HG02970 (cell line): ENCODE measurements around the gene EIPR1.

Source experiments
- ATAC-seq: cut with Tn5 transposase; IDR thresholded peaks from one replicate; pipeline ENCODE4 v1.9.1; 2021; ENCODE audit warnings: mild to moderate bottlenecking, moderate library complexity, moderate number of reproducible peaks; ENCODE audit not compliant: unreplicated experiment, low FRiP score

The EIPR1 gene

GRCh38 chr2:3257826-3258225, 119.8 kb downstream of the EIPR1 start:
- no peak for ATAC-seq

- ATAC-seq, result no peak
These were observed 120.5 kb downstream of the EIPR1 start for GRCh38 chr2:3257166-3257565.

- no peak for ATAC-seq
These were observed 121.0 kb downstream of the EIPR1 start for GRCh38 chr2:3256605-3257004.

GRCh38 chr2:3256157-3256556, 121.5 kb downstream of the EIPR1 start:
- no peak for ATAC-seq

- peak; percentile 57 for ATAC-seq
These were observed 123.1 kb downstream of the EIPR1 start for GRCh38 chr2:3254442-3254941.

- no peak for ATAC-seq
These were observed 123.6 kb downstream of the EIPR1 start for GRCh38 chr2:3253913-3254441.

GRCh38 chr2:3251946-3252345, 125.7 kb downstream of the EIPR1 start:
- ATAC-seq, result no peak

- no peak for ATAC-seq
These were observed 128.1 kb downstream of the EIPR1 start for GRCh38 chr2:3249476-3249962.

- ATAC-seq, result no peak
These were observed 128.7 kb downstream of the EIPR1 start for GRCh38 chr2:3248754-3249475.

- ATAC-seq, result no peak
These were observed 130.5 kb downstream of the EIPR1 start for GRCh38 chr2:3246928-3247714.

GRCh38 chr2:3246406-3246805, 131.2 kb downstream of the EIPR1 start:
- no peak for ATAC-seq

GRCh38 chr2:3244486-3244885, 133.1 kb downstream of the EIPR1 start:
- no peak for ATAC-seq

- ATAC-seq, result no peak
These were observed 133.8 kb downstream of the EIPR1 start for GRCh38 chr2:3243804-3244203.

GRCh38 chr2:3242747-3243369, 134.8 kb downstream of the EIPR1 start:
- ATAC-seq, result peak; percentile 44

- no peak for ATAC-seq
These were observed 135.5 kb downstream of the EIPR1 start for GRCh38 chr2:3241971-3242746.

GRCh38 chr2:3238951-3239841, 138.4 kb downstream of the EIPR1 start:
- ATAC-seq, result peak; percentile 67

GRCh38 chr2:3236300-3237045, 141.1 kb downstream of the EIPR1 start:
- no peak for ATAC-seq

- ATAC-seq, result no peak
These were observed 143.7 kb downstream of the EIPR1 start for GRCh38 chr2:3233877-3234276.
